Measurements from ENCODE around the gene GUK1. TPM values are rescaled to one million over a fixed set of nuclear protein-coding genes. Genes with fewer than 3 reads are reported as not detected.

GUK1 gene
- total RNA-seq, 4 donors from 2014 or later: 234 to 504 (median 299) TPM

DNA sequence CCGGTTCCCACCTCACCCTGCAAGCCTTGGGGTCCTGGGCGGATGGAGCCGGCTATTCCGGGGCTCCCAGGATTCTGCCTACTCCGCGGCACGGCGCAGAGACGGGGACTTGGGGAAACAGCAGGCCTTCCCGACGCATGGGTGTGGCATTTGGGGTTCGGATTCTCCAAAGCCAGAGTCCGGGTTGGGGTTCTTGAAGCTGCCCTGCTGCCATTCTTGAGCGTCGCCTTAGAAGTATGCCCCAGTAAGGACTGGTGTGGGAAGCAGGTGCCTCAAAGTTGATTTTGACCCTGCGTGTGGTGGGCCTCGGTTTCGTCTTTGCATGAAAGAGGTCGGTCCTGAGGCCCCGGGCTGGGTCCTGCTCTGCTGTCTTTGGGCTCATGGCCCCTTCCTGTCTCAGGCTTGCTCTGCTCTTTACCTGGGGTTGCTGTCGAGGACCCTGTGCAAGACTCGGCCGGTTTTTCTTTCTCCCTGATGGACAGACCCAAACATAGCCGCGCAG lies 696 bp downstream of the GUK1 start:
- Histone ChIP-seq H3K4me1 (peaks cover 6 to 61% (median 36%) of the 10 kb centered on the region in 3 donors), H3K9me3 (no peaks in the 10 kb centered on the region), H3K36me3 (peaks cover 0 to 19% of the 10 kb centered on the region in 2 donors), H3K27me3 (no peaks in the 10 kb centered on the region), H3K27ac (peak overlapping the region; percentile 87 to 99 (median 95)), H3K4me3 (peak overlapping the region; percentile 70 to 72)
- WGBS, 2 donors (ENCODE audit: low coverage in 1 of 2): 0% methylated on average over 3 to 8 of the region's 25 CpGs
- no peak for ATAC-seq
- TF ChIP-seq POLR2A (IDR thresholded peaks at IDR 0.05) (no peak), POLR2AphosphoS5 (IDR thresholded peaks at IDR 0.05) (no peak), EP300 (IDR thresholded peaks at IDR 0.05) (no peak)
- TF ChIP-seq, protein P1, sequence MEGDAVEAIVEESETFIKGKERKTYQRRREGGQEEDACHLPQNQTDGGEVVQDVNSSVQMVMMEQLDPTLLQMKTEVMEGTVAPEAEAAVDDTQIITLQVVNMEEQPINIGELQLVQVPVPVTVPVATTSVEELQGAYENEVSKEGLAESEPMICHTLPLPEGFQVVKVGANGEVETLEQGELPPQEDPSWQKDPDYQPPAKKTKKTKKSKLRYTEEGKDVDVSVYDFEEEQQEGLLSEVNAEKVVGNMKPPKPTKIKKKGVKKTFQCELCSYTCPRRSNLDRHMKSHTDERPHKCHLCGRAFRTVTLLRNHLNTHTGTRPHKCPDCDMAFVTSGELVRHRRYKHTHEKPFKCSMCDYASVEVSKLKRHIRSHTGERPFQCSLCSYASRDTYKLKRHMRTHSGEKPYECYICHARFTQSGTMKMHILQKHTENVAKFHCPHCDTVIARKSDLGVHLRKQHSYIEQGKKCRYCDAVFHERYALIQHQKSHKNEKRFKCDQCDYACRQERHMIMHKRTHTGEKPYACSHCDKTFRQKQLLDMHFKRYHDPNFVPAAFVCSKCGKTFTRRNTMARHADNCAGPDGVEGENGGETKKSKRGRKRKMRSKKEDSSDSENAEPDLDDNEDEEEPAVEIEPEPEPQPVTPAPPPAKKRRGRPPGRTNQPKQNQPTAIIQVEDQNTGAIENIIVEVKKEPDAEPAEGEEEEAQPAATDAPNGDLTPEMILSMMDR (IDR thresholded peaks at IDR 0.05): no peak

DNA sequence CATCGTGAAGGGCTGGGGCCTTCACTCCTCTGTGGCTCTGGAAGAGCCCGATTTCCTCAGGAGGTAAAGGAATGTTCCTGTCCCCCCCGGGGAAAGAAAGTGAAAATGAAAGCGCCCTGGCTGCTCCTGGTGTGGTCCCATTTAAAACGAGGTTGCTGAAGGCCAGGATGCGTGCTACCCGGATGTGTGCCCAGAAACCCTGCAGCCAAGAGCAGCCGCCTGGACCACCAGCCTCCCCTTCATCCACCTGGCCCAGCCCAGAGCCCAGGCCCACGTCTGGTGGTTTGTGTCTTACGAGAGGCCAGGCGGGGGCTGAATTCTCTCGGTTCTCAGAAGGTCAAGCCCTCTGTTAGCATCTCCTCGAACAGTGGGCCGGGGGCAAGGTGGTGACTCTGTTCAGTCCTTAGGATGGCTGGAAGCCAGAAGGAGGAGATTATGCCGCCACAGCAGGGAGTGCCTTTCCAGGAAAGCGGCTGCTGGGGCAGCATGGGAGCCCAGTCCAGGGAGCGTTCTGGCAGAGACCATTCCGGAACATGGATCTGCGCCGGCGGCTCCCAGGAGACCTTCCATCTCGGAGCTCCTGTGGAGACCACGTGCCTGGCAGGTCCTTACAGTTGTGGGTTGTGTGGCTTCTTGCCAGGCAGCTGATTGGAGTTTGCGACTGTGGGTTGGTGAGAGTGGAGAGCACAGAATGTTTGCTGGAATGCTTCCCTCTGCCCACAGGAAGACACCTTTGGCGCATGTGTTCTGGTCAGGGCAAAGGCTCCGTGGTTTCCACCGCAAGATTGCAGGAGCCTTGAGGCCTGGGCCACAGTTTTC lies 1.4 kb downstream of the GUK1 start:
- ATAC-seq: no peak
- H3K9me3 ChIP-seq: no peaks in the 10 kb centered on the region
- WGBS, 2 donors (ENCODE audit: low coverage in 1 of 2): 28 to 39% methylated on average over 10 to 13 of the region's 27 CpGs
- peak overlapping the region; percentile 70 to 72 for H3K4me3 ChIP-seq
- peaks cover 6 to 68% (median 36%) of the 10 kb centered on the region in 3 donors for H3K4me1 ChIP-seq
- H3K27ac ChIP-seq: peak overlapping the region in 3 of 4 donors; percentile 93 to 99 (median 97)
- no peak for TF ChIP-seq EP300 (IDR thresholded peaks at IDR 0.05)
- no peak for TF ChIP-seq POLR2A (IDR thresholded peaks at IDR 0.05)
- TF ChIP-seq, protein P1 (IDR thresholded peaks at IDR 0.05): no peak
- H3K36me3 ChIP-seq: peaks cover 0 to 26% of the 10 kb centered on the region in 2 donors
- H3K27me3 ChIP-seq: no peaks in the 10 kb centered on the region

DNA sequence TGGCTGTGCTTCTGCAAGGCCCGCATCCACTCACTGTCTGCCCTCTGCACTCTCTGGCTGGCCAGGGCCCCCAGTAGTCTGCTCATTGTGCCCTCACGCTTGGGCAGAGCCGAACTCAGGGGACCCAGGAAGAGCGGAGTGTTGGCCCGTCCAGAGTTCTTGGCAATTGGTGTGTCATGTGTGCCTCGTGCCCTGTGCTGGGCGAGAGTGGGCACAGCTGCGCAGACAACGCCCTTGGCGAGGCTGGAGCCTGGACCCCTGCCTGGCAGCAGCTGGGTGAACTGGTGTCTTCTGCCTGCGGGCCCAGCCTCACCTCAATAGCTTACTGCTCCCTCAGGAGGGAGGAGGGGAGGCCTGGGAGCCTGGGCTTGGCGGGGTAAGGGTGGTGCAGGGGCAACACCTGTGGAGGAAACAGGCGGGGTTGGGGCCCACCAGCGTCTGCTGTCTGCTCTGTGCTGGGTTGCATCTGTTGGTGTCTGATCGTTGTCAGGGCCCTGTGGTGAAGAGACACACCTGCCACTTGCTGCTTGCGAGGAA lies 2.1 kb downstream of the GUK1 start:
- Histone ChIP-seq H3K27me3 (no peaks in the 10 kb centered on the region), H3K27ac (peak overlapping the region in 3 of 4 donors; percentile 93 to 99 (median 97)), H3K4me3 (peak overlapping the region in 1 of 2 donors; percentile 70), H3K9me3 (no peaks in the 10 kb centered on the region), H3K36me3 (peaks cover 0 to 34% of the 10 kb centered on the region in 2 donors), H3K4me1 (peaks cover 6 to 74% (median 36%) of the 10 kb centered on the region in 3 donors)
- no peak for TF ChIP-seq EP300 (IDR thresholded peaks at IDR 0.05)
- TF ChIP-seq POLR2A (IDR thresholded peaks at IDR 0.05): no peak
- TF ChIP-seq, protein P1 (IDR thresholded peaks at IDR 0.05): no peak
- no peak for TF ChIP-seq POLR2AphosphoS5 (IDR thresholded peaks at IDR 0.05)
- no CpG with 5 or more reads among the region's 16 CpGs for WGBS, 2 donors (ENCODE audit: low coverage in 1 of 2)
- no peak for ATAC-seq

DNA sequence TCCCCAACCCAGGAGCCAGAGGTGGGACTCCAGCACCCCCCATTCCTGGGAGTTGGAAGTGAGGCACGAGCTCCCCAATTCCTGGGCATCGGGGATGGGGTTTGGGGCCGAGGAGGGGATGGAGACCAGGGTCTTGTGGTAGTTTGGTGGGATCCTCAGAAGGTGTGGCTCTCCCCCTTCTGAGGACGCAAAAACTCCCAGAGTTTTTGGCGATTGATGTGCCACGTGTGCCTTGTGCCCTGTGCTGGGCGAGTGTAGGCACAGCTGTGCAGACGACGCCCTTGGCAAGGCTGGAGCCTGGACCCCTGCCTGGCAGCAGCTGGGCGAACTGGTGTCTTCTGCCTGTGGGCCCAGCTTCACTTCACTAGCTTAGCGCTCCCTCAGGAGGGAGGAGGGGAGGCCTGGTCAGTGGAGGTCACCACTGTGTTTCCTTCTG lies 2.6 kb downstream of the GUK1 start:
- H3K4me1 ChIP-seq: peaks cover 6 to 79% (median 36%) of the 10 kb centered on the region in 3 donors
- H3K27me3 ChIP-seq: no peaks in the 10 kb centered on the region
- ATAC-seq: no peak
- peaks cover 0 to 38% of the 10 kb centered on the region in 2 donors for H3K36me3 ChIP-seq
- peak overlapping the region in 3 of 4 donors; percentile 93 to 99 (median 97) for H3K27ac ChIP-seq
- TF ChIP-seq POLR2AphosphoS5 (IDR thresholded peaks at IDR 0.05): no peak
- H3K9me3 ChIP-seq: no peaks in the 10 kb centered on the region
- WGBS, 2 donors (ENCODE audit: low coverage in 1 of 2): 48% methylated on average over 5 of the region's 11 CpGs; no CpG with 5 or more reads in 1 of the 2 donors
- H3K4me3 ChIP-seq: peak overlapping the region in 1 of 2 donors; percentile 70

- TF ChIP-seq, protein P1 (IDR thresholded peaks at IDR 0.05): no peak
- TF ChIP-seq POLR2AphosphoS5 (IDR thresholded peaks at IDR 0.05) (no peak), POLR2A (IDR thresholded peaks at IDR 0.05) (no peak), EP300 (IDR thresholded peaks at IDR 0.05) (no peak)
- H3K27me3 ChIP-seq: no peaks in the 10 kb centered on the region
- H3K27ac ChIP-seq: no peak overlapping the region
- no peak for ATAC-seq
- H3K9me3 ChIP-seq: no peaks in the 10 kb centered on the region
- H3K36me3 ChIP-seq: peaks cover 0 to 48% of the 10 kb centered on the region in 2 donors
- 73 to 78% methylated on average over 9 to 10 of the region's 12 CpGs for WGBS, 2 donors (ENCODE audit: low coverage in 1 of 2)
- no peak overlapping the region for H3K4me3 ChIP-seq
- H3K4me1 ChIP-seq: peaks cover 6 to 88% (median 43%) of the 10 kb centered on the region in 3 donors
Measured at GRCh38 chr1:228143480-228144192, 3.6 kb downstream of the GUK1 start.

Data from gastroesophageal sphincter (tissue), 4 donors.